DOHH2 (cell line): ENCODE measurements around the gene PNMA8A.

ENCODE experiments used
- CTCF ChIP-seq: fragments of 200-600 bp; sonication (generic); IDR thresholded peaks from one replicate; pipeline ENCODE4 v1.5.1; 2014; ENCODE audit warnings: antibody characterized with exemption, mild to moderate bottlenecking, low read depth, low read length; ENCODE audit not compliant: poor library complexity, severe bottlenecking
- EZH2phosphoT487 ChIP-seq: fragments of 200-600 bp; sonication (generic); IDR thresholded peaks from 2 replicates; pipeline ENCODE4 v1.6.1; 2017; ENCODE audit warnings: borderline replicate concordance, mild to moderate bottlenecking, antibody characterized with exemption, low read length, moderate library complexity, mixed read lengths

DNA sequence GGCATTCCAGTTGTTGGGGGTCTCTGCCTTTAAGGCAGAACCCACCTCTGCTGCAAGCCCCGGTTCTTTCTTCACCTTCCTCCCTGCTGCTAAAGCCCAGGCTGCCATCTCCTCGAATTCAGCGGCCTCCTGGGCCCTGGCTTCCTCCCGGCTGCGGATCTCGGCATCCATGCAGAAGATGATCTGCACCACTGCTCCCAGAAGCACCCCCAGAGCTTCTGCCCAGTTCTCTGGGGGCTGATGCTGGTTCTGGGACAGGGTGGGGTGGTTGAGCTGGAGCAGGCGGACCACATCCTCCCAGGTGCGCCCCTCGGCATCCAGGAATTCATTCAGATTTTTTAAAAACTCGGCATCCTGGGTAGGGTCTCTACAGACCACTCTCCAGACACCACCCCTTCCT lies 987 bp downstream of the PNMA8A start:
- TF ChIP-seq CTCF: no peak
- TF ChIP-seq EZH2phosphoT487: no peak
